GM20431 (cell line): Measurements from ENCODE around the gene FAN1.

Experiments used
- in situ Hi-C: fragments of 300-500 bp; cut with MseI, MboI; formaldehyde crosslinking; loops from one replicate; pipeline ENCODE4 v1.15.0; 2020; ENCODE audit warnings: low sequenced_read_pairs; ENCODE audit not compliant: unreplicated experiment

FAN1 gene

GRCh38 chr15:30918366-30918765 lies 14.7 kb downstream of the FAN1 start:
- in situ Hi-C loops, result no loop called here

GRCh38 chr15:30919877-30920550 lies 16.3 kb downstream of the FAN1 start:
- in situ Hi-C loops, result no loop called here

DNA sequence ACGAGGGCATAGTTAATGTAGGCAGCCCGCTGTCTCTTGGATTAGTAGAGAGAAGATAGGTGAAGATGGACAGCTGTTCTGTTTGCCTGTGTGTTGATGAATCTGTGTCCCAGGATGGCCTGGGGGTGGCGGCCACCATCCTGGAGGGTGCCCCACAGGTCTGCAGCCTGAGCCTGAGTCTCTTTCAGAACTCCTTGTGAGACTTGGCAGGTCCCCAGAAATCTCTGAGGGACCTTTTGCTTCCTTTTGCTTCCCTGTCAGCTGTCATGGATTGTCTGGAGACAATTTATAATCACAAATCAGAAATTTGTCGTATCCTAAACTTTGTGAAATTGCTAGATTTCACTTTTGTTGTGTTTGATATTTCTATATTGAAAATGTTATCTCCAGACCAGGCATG lies 17.4 kb downstream of the FAN1 start:
- in situ Hi-C loops, result no loop called here

DNA sequence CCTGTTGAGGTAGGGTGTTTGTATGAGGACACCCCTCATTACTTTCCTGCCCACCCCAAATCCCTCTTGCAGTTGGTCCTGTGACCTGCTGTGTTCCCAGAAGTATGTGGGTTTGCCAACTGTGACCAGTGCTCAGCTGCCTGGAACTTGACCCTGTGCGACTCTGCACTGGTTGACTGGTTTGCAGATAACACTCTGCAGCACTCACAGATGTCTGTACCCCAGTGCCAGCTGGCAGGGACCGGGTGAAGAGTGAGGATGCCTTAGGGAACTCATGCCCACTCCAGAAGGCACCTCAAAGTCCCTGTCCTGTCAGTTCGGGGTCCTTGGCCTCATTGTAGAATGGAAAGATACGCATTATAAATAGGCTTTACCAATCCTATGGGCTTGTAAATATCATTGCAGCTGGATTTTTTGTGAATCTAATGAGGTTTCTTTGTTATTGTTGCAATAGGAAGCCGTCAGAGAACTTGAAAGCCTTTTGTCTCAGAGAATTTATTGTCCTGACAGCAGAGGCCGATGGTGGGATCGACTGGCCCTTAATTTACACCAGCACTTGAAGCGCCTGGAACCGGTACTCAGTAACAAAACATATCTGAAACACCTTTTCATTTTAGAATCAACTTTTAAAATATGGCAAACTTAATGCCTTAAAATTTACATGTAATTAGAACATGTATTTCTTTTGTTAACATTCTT lies 18.2 kb downstream of the FAN1 start:
- in situ Hi-C loops, result no loop called here

DNA sequence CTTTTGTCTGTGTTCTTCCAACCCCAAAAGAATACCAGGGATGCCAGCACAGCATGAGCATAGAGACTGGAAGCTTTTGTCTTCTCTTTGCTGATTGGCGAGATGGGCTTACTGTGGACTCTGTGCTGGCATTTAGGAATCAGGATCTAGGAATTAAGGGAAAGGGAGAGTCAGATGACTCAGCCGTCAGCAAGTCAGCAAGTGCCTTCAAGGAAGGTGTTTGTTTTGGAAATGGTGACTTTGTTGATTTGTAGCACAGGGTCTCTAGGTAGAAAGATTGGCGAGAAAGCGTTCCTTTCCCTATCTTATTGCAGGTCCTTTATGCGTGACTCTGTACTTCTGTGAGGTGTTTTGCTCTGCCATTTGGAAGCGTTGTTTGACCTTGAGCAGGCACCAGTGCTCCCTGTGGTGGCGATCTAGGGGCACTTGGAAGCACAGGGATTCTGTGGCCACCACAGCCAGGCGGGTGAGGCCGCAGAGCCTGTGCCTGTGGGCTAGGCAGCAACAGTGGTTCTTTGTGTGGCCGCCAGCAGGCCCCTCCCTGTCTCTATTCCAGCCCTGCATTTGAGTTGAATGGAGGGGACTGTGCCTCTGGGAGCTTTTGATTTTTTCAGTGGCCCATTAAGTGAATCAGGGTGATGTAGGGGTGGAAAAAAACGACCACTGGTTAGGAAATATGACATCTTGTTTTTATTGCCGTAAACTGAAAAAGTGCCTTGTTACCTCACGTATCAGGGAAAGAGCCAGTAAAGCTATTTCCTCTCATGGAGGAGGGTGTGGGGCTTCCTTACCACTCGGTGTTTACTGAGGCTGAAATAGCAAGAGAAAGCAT lies 19.0 kb downstream of the FAN1 start:
- in situ Hi-C loops, result no loop called here

DNA sequence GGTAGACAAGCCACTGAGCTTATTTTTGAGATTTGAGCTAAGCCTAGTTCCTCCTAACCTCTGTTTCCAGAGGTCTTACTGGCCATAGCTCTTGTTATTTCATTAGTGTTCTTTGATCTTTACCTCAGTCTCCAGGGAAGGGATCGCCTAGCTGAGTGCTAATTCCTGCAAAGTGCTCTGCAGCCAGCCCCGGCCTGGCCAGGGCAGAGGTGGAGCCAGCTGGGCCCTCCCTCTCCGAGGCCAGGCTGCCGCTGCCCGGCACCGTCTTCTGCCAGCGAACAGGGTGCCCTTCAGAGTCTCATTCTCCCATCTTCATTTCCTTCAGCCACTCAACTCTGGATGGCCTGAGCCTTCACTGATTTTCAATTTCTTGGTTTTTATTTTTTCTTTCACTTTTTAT lies 19.7 kb downstream of the FAN1 start:
- in situ Hi-C loops, result no loop called here

- in situ Hi-C loops, result no loop called here
Measured at GRCh38 chr15:30924353-30924752, 20.6 kb downstream of the FAN1 start.

- in situ Hi-C loops, result no loop called here
Measured at GRCh38 chr15:30925686-30926085, 22.0 kb downstream of the FAN1 start.

- in situ Hi-C loops, result no loop called here
Measured at GRCh38 chr15:30926161-30926560, 22.4 kb downstream of the FAN1 start.

DNA sequence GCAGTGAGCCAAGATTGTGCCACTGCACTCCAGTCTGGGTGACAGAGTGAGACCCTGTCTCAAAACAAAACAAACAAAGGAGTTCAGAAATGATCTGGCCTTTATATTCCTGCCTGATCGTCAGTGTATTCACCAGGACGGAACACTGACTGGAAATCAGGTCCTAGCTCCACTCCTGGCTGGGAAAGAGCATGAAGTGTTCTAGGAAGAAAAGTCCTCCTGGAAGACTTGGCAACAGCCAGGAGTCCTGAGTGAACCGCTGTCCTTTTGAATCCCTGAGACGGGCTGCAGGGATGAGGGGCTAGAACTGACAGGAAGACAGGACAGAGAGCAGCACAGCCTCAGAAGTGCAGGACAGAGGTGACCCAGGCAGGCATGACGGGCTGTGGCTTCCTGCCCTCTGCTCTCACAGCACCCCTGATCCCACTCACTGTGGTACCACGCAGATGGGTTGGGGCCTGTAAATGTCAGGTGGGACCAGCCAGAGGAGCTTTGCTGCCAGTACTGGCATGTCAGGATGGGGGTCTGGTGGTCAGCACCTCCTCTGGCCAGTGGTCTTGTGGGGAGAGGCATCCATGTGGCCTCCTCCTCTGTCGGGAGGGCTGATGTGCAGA lies 23.5 kb downstream of the FAN1 start:
- in situ Hi-C loops, result no loop called here

DNA sequence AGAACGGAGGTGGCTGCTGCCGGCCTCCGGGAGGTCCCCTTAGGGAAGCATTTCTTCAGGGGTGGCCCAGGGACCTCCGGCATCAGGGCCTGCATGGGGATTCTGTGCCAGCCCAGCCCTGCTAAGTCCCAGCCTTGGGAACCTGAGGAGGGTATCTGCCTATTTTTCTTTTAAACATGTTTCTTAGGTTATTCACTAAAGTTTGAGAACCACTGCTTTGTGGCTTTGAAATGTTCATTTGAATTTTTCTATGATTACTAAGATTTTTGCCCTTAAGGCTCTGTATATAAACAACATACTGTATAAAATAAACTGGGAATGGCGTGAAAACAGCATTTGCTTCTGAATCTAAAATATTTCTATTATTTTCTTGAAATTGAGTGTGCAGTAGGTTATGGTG lies 24.4 kb downstream of the FAN1 start:
- in situ Hi-C loops, result no loop called here

GRCh38 chr15:30929064-30929669 lies 25.5 kb downstream of the FAN1 start:
- in situ Hi-C loops, result no loop called here

GRCh38 chr15:30929982-30930381 lies 26.3 kb downstream of the FAN1 start:
- in situ Hi-C loops, result no loop called here

- in situ Hi-C loops, result no loop called here
Measured at GRCh38 chr15:30930422-30930821, 26.7 kb downstream of the FAN1 start.

- in situ Hi-C loops, result no loop called here
Measured at GRCh38 chr15:30933293-30933692, 29.6 kb downstream of the FAN1 start.

- in situ Hi-C loops, result no loop called here
Measured at GRCh38 chr15:30939161-30939560, 35.4 kb downstream of the FAN1 start.

GRCh38 chr15:30940359-30940758 lies 36.6 kb downstream of the FAN1 start:
- in situ Hi-C loops, result no loop called here

- in situ Hi-C loops, result no loop called here
Measured at GRCh38 chr15:30941520-30941919, 37.8 kb downstream of the FAN1 start.

- in situ Hi-C loops, result no loop called here
Measured at GRCh38 chr15:30943654-30944335, 40.1 kb downstream of the FAN1 start.

GRCh38 chr15:30953183-30953582 lies 49.5 kb downstream of the FAN1 start:
- in situ Hi-C loops, result no loop called here
